ENCODE data around the gene NPHS2. TPM values are rescaled to one million over a fixed set of nuclear protein-coding genes. Genes with fewer than 3 reads are reported as not detected.

NPHS2 gene
- total RNA-seq, 1 experiment from 2014 or later = not detected

DNA sequence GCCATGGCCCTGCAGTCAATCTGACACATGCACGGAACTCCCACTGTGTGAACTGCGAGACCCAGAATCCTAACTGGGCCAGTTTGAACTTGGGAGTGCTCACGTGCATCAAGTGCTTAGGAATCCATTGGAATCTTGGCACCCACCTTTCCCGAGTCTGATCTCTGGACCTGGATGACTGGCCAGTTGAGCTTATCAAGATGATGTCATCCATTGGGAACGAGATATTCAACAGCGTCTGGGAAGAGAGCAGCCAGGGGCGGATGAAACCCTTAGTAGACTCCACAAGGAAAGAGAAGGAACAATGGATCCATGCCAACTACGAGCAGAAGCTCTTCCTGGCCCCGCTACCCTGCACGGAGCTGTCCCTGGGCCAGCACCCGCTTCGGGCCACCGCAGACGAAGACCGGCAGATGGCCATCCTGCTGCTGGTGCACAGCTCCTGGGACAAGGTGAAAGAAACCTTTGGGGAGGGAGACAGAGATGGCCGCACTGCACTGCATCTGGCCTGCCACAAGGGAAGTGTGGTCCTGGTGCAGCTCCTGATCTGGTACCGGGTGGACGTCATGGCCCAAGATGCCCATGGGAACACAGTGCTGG, 12.8 kb upstream of the NPHS2 start:
- H3K27ac ChIP-seq (ENCODE audit: low read depth, low read length) = no peak overlapping the region
- no peaks in the 10 kb centered on the region for H3K4me1 ChIP-seq (ENCODE audit: control insufficient read depth in 1 of 2, insufficient read depth in 2 of 2, low read length in 2 of 2)
- no peaks in the 10 kb centered on the region for H3K9me3 ChIP-seq (ENCODE audit: control insufficient read depth in 1 of 2, insufficient read depth in 1 of 2, low read depth in 1 of 2, low read length in 2 of 2)
- no peak overlapping the region for H2AFZ ChIP-seq (ENCODE audit: low read depth, low read length, poor library complexity, severe bottlenecking)
- no peaks in the 10 kb centered on the region for H3K36me3 ChIP-seq (ENCODE audit: control insufficient read depth in 1 of 2, insufficient read depth in 2 of 2, low read length in 2 of 2)
- DNase-seq (ENCODE audit: low read depth, low spot score) (no peak), ATAC-seq (no peak)
- ChIA-PET POLR2A (no interaction called here), RAD21 (ENCODE audit: low non-redundant PET in 1 of 2, low total read pairs in 2 of 2, uncharacterized antibody in 2 of 2, unreplicated experiment in 2 of 2) (no interaction called here), CTCF (interaction anchor here (0.8 kb wide), 1 partner anchor 11 kb away, joined by 3 read pairs; no protein-coding TSS in a partner anchor)
- H3K4me2 ChIP-seq (ENCODE audit: low read length) = no peak overlapping the region
- H3K9me2 ChIP-seq (ENCODE audit: insufficient read depth) = no peaks in the 10 kb centered on the region
- H3K27me3 ChIP-seq (ENCODE audit: insufficient read depth, low read length) = no peaks in the 10 kb centered on the region
- intact Hi-C loops (cut with micrococcal nuclease) = no loop called here
- H3K79me2 ChIP-seq (ENCODE audit: insufficient read depth, low read length) = no peaks in the 10 kb centered on the region
- H3K9ac ChIP-seq (ENCODE audit: low read length) = no peak overlapping the region
- H4K20me1 ChIP-seq (ENCODE audit: insufficient read depth) = no peaks in the 10 kb centered on the region
- no TSS peak for BruUV-seq (replicated peaks)
- TF ChIP-seq SRF (IDR thresholded peaks at IDR 0.05; ENCODE audit: low read depth) = no peak
- TF ChIP-seq POLR2A (IDR thresholded peaks at IDR 0.05; ENCODE audit: borderline replicate concordance, extremely low read depth, insufficient read depth, insufficient read length) = no peak
- no peak for TF ChIP-seq ATF3 (IDR thresholded peaks at IDR 0.05)
- TF ChIP-seq POLR2AphosphoS5 (IDR thresholded peaks at IDR 0.05; ENCODE audit: low read depth, low read length) = no peak
- no peak for TF ChIP-seq ZBTB33 (IDR thresholded peaks at IDR 0.05; ENCODE audit: extremely low read depth, insufficient replicate concordance, low read length)
- no peak for TF ChIP-seq RAD21 (IDR thresholded peaks at IDR 0.05; ENCODE audit: low read depth)
- no peak for TF ChIP-seq SIN3A (IDR thresholded peaks at IDR 0.05; ENCODE audit: low read depth)
- TF ChIP-seq TCF7L2 (IDR thresholded peaks at IDR 0.05; ENCODE audit: borderline replicate concordance, extremely low read depth, insufficient read depth, insufficient read length) = no peak
- no peak for TF ChIP-seq CEBPB (IDR thresholded peaks at IDR 0.05; ENCODE audit: low read depth)
- TF ChIP-seq EZH2phosphoT487 (IDR thresholded peaks at IDR 0.05; ENCODE audit: borderline replicate concordance) = no peak
- TF ChIP-seq CTCF (IDR thresholded peaks at IDR 0.05 in 2 of 3, conservative IDR thresholded peaks at IDR 0.05 in 1 of 3; ENCODE audit: borderline replicate concordance in 1 of 3, insufficient read depth in 1 of 3, low read depth in 2 of 3, low read length in 2 of 3) = no peak
- no peak overlapping the region for H3K4me3 ChIP-seq (replicated peaks in 1 of 2; ENCODE audit: low read depth in 1 of 2, low read length in 2 of 2)

Measured in HCT116 (cell line).